ENCODE measurements around the gene GRIN2A.

DNA sequence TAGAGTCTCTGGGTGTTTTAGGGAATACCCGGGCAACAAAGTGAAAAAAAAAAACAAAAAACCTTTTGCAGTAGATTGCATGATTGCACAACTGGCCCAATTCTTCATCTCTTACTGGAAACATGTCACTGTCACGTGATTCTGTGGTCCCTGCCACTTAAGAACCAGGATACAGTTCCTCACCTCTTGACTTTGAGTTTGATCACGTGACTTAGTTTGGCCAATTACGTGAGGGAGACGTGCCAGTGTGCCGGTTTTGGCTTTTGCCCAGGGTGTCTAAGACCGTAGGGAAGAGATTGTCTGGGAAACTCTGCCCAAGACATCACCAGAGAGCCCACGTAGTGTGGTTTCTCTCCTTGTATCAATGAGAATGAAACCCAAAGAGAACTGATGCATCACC lies 88.7 kb downstream of the GRIN2A start:
- TF ChIP-seq, protein P1, sequence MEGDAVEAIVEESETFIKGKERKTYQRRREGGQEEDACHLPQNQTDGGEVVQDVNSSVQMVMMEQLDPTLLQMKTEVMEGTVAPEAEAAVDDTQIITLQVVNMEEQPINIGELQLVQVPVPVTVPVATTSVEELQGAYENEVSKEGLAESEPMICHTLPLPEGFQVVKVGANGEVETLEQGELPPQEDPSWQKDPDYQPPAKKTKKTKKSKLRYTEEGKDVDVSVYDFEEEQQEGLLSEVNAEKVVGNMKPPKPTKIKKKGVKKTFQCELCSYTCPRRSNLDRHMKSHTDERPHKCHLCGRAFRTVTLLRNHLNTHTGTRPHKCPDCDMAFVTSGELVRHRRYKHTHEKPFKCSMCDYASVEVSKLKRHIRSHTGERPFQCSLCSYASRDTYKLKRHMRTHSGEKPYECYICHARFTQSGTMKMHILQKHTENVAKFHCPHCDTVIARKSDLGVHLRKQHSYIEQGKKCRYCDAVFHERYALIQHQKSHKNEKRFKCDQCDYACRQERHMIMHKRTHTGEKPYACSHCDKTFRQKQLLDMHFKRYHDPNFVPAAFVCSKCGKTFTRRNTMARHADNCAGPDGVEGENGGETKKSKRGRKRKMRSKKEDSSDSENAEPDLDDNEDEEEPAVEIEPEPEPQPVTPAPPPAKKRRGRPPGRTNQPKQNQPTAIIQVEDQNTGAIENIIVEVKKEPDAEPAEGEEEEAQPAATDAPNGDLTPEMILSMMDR (IDR thresholded peaks at IDR 0.05) = no peak
- TF ChIP-seq EZH2 (IDR thresholded peaks at IDR 0.05; ENCODE audit: borderline replicate concordance, insufficient read depth, low read depth, low read length, poor library complexity, severe bottlenecking) = no peak
